Myocyte (in vitro differentiated cells): Measurements from ENCODE around the gene DNER. TPM values are rescaled to one million over a fixed set of nuclear protein-coding genes. Genes with fewer than 3 reads are reported as not detected.
A peak's percentile ranks its signal among the peaks of the same experiment; 100 is the strongest.
"Not testable (repeated sequence)": the region's sequence is repeated elsewhere in the genome, so short reads cannot be mapped to it uniquely, and the experiment has no call there.

Source experiments
- DNase-seq: peaks from one replicate; pipeline ENCODE4 v3.0.0-alpha.2; 2012; ENCODE audit warnings: low read depth
- polyA plus RNA-seq: library from polyadenylated mRNA; unstranded; fragments of >200 nt; gene quantifications from one replicate; pipeline ENCODE4 v1.2.1, GENCODE V29; 2012; ENCODE audit warnings: missing spikeins
- total RNA-seq: library from RNA; depleted of rRNA; stranded (reverse); fragments of >200 nt; gene quantifications from 2 replicates; pipeline ENCODE4 v1.2.3, GENCODE V29; 2014

Gene DNER, protein sequence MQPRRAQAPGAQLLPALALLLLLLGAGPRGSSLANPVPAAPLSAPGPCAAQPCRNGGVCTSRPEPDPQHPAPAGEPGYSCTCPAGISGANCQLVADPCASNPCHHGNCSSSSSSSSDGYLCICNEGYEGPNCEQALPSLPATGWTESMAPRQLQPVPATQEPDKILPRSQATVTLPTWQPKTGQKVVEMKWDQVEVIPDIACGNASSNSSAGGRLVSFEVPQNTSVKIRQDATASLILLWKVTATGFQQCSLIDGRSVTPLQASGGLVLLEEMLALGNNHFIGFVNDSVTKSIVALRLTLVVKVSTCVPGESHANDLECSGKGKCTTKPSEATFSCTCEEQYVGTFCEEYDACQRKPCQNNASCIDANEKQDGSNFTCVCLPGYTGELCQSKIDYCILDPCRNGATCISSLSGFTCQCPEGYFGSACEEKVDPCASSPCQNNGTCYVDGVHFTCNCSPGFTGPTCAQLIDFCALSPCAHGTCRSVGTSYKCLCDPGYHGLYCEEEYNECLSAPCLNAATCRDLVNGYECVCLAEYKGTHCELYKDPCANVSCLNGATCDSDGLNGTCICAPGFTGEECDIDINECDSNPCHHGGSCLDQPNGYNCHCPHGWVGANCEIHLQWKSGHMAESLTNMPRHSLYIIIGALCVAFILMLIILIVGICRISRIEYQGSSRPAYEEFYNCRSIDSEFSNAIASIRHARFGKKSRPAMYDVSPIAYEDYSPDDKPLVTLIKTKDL
- 0.05 TPM in 1 of 2 replicates, not detected in the other for total RNA-seq
- 0.26 TPM for polyA plus RNA-seq

DNA sequence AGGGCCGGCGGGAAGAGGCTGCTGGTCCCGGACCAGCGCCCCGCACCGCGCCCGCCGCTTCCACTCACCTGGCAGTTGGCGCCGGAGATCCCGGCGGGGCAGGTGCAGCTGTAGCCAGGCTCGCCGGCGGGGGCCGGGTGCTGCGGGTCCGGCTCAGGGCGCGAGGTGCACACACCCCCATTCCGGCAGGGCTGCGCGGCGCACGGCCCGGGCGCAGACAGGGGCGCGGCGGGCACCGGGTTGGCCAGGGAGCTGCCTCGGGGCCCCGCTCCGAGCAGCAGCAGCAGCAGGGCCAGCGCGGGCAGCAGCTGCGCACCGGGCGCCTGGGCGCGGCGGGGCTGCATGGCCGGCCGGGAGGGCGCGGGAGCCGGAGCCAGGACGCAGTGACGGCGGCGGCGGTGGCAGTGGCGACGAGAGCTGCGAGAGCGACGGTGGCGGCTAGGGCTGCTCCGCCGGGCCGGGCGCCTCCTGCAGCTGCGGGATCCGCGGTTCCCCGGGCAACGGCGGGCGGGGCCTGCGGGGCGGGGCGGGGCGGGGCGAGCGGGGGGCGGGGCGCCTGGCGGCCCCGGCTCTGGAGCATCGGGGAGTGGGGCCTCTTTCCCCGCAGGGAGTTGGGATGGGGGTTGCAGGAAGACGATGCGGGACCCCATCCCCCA, at the start of gene DNER:
Gene DNER (minus strand): TSS at position 476 of the 656 bp plus-strand sequence. CDS start 132 bp downstream, at position 344.
- DNase-seq, result no peak

DNA sequence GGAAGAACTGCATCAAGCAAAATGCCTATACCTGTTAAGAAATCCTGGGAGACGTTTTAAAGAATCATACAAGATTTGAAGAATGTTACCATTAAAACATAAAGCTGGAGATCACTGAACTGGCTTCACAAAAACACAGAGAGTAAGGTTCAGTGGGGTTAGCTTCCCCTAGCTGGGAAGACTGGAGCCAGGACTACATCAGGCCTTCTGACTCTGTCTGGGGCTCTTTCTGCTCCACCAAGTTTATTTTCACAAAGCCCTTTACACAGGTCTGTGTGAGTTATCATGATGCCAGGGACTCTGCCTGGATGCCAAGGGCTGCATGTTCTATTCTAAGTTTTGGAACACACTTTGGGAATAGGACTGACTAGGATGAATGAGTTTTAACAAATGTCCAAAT, 47.3 kb upstream of the DNER start:
- no peak for DNase-seq

DNA sequence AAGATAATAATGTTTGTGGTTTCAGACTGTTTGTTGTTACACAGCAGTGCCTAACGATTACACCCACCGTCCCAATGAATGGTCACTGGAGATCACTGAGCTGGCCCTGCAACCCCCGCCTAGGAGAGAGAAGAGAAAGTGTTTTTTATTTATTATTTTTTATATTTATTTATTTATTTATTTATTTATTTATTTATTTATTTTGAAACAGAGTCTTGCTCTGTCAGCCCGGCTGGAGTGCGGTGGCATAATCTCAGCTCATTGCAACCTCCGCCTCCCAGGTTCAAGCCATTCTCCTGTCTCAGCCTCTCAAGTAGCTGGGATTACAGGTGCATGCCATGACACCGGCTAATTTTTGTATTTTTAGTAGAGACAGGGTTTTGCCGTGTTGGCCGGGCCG, 43.1 kb upstream of the DNER start:
- DNase-seq, result not testable (repeated sequence)

DNA sequence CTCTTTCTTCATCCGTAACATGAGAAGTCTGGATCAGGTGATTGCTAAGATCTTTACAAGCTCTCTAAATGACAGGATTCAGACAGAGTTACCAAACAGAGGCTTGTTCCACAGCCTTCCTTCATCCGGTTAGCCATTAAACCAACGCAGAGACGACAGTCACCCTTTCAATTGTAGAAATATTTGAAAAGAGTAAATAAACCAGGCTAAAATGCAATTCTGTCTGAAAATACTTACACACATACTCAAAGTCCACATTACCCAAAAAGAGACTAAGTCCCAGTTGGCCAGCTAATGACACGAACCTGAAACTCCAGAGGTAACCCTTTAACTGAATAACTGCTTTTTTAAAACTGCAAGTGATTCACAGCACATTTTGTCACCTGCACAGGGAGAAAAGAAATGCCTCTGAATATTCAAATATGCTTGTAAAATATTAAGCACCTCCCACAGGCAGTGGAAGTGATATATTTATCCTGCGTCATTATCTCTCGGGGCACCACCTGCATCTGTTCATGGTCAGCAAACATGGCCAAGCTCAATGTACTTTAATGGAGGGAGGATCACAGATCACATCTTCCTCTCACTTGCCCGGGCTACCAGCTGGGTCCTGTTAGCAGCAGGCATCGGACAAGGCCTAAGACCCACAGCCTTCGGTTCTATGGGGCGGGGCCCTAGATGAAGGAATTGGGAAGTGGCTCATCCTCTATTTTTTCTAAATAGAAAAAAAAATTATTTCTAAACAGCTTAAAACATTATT, 38.8 kb upstream of the DNER start:
- no peak for DNase-seq

DNA sequence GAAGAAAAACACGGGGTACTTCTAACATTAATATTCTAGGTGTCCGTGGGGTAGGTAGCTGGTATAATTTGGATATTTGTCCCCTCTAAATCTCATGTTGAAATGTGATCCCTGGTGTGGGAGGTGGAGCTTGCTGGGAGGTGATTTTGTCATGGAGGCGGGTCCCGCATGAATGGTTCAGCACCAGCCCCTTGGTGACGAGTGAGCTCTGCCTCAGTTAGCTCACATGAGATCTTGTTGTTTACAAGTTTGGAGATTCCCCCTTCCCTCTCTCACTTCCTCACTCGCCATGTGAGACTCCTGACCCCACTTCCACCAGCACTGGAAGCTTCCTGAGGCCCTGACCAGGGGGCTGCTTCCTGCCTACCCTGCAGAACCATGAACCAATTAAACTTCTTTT, 35.4 kb upstream of the DNER start:
- DNase-seq, result no peak

DNA sequence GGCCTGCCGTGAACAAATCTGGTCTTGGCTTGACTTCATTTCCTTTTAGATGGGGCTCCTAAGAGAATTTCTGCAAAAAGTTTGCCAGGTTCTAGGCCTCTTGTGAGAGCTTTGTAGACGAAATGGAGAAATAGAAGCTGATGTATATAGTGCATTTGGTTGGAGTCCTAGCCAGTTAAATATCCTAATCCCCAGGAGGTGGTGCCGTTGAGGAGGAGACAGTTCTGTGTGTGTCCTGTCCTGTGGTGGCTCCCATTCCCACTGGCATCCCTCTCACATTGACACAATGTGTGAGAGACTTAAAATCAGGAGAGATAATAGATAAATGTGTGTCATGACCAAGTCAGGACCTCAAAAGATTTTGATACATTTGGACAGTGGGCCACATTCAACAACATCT, 34.6 kb upstream of the DNER start:
- DNase-seq, result no peak

DNA sequence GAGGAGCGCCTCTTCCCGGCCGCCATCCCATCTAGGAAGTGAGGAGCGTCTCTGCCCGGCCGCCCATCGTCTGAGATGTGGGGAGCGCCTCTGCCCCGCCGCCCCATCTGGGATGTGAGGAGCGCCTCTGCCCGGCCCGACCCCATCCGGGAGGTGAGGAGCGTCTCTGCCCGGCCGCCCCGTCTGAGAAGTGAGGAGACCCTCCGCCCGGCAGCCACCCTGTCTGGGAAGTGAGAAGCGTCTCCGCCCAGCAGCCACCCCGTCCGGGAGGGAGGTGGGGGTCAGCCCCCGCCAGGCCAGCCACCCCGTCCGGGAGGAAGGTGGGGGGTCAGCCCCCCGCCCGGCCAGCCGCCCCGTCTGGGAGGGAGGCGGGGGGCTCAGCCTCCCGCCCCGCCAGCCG, 28.3 kb upstream of the DNER start:
- DNase-seq, result not testable (repeated sequence)

DNA sequence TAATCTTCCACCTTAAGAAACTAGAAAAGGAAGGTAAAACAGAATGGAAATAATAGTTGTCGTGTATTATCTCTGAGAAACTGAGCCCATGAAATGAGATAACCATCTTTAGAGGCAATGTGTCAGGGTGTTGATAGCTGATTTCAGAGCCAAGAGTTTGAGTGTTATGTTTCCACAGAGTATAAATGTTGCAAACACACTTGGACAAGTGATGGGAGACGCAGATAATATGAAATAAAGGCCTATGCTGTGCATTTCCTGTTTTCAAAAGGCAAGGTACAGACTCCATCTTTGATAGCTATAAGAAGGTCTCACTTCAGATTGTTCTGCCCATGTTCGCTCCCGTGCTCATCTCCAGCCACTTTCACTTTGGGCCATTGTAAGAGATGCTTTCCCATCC, 25.9 kb upstream of the DNER start:
- no peak for DNase-seq

DNA sequence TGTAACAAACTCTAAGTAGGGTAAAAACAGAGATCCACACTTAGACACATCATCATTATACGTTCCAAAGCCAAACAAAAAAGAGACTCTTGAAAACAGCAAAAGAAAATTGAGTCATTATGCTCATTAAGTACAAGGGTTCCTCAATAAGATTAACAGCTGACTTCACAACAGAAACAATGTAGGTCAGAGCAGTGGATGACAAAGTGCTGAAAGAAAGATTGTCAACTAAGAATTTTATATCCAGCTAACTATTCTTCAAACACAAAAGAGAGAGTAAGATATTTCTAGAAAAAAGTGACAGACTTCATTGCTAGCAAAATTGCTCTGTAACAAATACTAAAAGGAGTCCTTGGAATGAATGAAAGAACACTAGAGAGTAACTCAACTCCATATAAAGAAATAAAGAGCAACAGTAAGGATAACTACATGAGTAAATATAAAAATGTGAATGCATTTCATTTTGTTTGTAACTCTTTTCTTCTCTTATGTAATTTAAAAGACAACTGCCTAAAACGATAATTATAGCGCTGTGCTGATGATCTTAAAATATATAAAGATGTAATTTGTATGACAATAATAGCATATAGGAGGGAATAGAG, 23.8 kb upstream of the DNER start:
- DNase-seq, result no peak

DNA sequence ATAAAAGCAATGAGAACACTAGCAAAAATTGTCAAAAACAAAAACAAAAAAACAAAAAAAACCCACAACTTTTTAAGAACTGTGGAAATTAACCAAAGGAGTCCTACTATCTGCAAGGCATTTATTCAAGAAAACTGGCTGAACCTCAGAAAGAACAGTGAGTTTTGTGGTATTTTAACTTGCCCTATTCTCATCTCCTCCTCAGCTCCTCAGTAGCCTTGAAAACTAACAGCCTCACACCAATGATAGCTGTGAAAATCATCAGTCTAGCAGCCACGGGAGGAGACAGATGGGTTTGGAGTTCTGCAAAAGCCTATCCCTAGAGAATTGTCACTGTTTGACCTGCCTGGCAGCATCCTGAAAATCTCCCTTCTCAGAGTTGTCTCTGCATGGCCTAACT, 20.1 kb upstream of the DNER start:
- DNase-seq, result no peak

DNA sequence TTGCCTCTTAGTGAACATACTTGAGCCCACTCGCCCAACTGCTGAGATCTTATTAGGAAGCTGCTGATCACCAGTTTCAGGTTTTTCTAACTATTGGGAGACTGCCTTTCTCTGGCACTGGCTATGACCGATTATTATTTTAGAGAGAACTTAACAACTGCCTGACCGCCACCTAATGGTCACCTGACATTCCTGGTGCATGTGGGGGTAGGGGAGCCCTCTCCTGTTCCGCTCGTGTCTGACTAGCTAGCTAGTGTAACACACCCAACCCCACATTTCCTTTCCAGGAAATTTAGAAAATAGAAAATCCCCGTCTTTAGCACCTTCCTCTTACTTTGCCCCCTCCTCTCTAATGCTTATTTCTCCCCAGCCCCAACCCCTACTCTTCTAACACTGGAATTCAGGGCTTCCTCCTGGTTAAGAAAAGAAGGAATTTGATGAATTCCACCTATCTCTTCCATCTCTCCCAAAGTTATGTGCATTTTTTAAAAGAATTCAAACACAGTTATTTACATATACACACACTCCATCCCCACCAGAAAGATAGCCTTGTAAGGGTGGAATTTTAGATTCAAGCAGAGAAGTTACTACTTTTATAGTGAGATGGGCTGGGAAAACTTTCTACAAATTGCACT, 19.4 kb upstream of the DNER start:
- no peak for DNase-seq

DNA sequence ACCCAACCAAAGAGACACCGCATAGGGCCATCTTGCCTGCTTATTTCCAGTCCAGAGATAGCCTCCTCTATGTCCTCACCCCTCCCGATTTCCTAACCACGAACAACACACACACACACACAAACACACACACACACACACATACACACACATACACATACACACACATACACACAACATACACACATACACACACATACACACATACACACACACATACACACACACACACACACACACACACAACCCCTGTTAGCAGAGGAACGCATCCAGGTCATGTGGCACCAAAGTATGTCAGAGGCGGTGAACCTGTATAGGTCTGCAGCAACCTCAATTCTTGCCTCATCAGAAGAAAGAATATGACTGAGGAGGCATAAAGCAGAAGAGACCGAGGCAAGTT, 18.5 kb upstream of the DNER start:
- no peak for DNase-seq

DNA sequence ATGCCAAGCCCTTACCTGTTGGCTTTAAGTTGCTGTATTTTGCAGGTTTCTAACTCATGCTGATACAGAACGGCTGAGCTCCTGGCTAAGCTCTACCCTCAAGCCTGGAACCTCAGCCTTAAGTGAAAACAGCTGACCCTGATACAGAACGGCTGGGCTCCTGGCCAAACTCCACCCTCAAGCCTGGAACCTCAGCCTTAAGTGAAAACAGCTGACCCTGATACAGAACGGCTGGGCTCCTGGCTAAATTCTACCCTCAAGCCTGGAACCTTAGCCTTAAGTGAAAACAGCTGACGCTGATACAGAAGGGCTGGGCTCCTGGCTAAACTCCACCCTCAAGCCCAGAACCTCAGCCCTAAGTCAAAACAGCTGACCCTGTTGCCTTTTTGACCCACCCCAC, 17.6 kb upstream of the DNER start:
- peak; percentile 82 for DNase-seq

DNA sequence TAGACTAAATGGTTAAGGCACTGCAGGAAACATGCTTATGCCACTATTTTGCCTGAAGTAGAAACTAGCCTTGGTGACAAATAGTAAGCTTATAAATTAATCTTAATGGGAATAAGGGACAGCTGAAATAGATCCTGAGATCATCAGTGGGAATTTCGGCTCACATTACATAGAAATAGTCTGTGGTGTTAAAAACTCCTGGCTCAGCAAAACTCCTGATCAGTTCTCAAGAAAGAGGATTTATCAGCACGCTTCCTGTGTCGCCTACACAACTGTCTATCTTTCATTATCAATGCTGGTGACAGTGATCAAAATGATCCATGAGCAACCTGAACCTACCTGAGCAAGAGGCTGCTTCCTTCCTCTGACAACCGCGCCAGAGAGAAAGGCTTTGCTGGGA, 17.0 kb upstream of the DNER start:
- DNase-seq, result peak; percentile 44

DNA sequence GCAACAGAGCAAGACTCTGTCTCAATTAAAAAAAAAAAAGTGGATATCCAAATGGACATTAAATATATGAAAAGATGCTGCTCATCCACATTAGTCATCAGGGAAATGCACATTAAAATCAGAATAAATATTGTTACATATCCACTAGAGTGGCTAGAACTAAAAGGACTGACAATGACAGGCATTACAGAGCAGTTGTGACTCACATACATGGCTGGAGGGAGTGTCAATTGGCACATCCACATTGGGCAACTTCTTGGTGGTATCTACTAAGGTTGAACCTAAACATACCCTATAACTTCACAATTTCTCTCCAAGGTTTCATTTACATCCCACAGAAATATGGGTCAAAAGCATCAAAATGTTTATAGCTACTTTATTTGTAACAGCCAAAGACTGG, 14.0 kb upstream of the DNER start:
- DNase-seq, result no peak

DNA sequence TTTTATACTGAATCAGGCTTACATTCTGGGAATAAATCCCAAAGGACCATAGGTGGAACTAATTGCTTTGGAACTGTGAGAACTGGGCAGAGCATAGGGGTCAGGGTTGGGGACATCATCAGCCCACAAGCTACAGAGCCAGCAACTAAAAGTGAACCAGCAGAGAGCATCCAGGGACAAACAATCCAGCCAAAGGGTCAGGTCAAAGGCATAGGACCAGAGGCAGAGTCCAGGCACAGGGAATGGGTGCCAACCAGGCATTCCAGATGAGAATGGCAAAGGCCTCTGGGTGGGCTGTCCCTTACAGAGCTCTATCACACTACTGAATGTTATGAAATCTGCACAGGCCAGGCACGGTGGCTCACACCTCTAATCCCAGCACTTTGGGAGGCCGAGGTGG, 12.3 kb upstream of the DNER start:
- DNase-seq, result no peak

DNA sequence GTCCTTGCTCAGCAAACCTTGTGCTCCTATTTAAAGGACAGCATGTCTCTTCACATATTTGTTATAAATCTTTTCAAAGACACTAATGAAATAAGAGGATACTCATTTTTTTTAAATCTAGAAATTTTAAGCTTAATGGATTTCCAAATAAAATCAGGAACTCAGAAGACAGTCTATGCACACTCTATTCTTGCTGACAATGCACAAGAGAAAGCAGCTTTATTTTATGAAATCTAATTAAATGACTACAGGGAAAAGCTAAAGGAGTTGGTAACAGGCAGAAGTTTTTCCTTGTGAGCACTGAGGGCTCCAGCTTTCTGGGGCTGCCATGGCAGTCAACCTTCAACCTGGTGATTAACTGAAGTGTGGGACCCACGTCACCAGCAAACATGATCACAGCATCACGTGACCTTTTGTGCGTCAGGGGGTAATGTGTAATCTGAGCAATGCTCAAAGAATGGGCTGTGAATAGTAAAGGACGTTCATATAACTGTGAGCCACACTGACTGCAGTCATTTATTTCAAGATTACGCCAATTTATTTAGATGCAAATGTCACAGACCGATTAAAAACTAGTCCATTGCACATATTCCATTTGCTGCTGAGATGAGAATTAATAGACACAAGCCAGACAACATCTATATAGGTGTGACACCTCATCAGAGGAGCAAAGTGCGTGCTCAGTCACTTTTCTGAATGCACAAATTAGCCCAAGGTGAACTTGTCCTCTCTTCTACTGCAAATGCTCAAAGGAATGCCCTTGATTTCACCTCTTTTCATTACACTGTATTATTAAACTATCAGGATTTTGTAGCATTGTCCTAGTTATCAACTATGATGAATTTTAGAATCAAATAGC, 11.6 kb upstream of the DNER start:
- peak; percentile 48 for DNase-seq

DNA sequence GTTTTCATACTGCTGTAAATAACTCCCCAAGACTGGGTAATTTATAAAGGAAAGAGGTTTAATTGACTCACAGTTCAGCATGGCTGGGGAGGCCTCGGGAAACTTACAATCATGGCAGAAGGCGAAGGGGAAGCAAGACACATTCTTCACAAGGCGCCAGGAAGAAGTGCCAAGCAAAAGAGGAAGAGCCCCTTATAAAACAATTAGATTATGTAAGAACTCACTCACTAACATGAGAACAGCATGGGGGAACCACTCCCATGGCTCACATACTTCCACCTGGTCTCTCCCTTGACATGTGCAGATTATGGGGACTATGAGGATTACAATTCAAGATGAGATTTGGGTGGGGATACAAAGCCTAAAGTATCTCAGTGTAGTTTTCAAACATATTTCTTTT, 8.8 kb upstream of the DNER start:
- DNase-seq, result not testable (repeated sequence)

DNA sequence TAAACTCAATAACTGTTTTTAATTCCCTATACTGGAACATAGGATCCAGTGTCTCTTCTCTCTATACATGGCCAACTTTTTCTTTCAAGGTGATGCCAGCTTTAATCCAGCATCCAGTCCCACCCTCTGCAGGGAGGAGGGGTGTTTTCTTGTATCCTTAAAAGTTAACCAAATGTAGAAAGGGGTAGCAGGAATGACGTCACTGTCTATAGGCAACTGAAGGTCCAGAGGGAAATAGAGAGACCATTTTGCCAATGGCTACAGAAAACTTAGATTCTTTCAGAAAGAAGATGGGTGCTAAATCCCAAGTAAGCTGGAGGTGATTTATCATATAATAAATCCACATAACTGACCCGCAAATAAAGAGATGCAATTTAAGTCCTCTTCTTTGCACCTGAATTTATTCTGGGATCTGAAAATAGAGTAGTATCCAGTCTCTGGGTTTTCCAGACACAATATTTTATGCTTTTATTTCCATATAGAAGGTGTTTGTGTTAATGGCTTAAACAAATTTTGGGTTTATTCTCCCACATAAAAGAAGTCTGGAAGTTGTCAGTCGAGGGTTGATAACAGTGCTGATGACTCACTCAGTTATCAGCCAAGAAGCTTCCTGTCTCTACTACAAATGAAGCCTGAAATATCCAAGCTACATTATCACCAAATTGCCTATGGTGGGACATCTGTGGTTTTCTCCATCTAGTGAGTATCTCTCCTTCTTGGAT, 5.7 kb upstream of the DNER start:
- no peak for DNase-seq
